K562 (cell line): ENCODE data around the gene GFM1. TPM values are rescaled to one million over a fixed set of nuclear protein-coding genes. Genes with fewer than 3 reads are reported as not detected.

ENCODE experiments used
- ATAC-seq: fragments of 200-7000 bp; cut with Tn5 transposase; 3 replicates; pipeline ENCODE4 v1.9.1; 2020; ENCODE audit warnings: moderate library complexity
- BruUV-seq: library from RNA; stranded (reverse); fragments of 400-500 nt; replicated peaks from 2 replicates; lab custom pipeline; 2021; lab: Mats Ljungman, UMichigan
- CTCF ChIA-PET: fragments of 300-600 bp; formaldehyde crosslinking; extraction: SDS; loops from one replicate; lab custom pipeline; 2021; ENCODE audit warnings: low intra/inter-chr PET ratio; lab: Yijun Ruan, JAX
- POLR2A ChIA-PET: fragments of 300-600, 350-650 bp; sonication (Branson Sonifier 250); formaldehyde crosslinking; extraction: SDS; loops from one replicate; lab custom pipeline; 2021; ENCODE audit warnings: antibody characterized with exemption, inconsistent platforms; lab: Yijun Ruan, JAX
- DNase-seq, 4 experiments: peaks; one replicate each; pipeline versions ENCODE4 v3.0.0 to v3.0.0-alpha.2; 2011 to 2018; ENCODE audit warnings: low spot score in 3 of 4, mixed read lengths in 3 of 4; ENCODE audit errors: extremely low read depth in 1 of 4
- FAIRE-seq: peaks from 2 replicates; lab custom pipeline; 2011; peaks lifted over from hg19 to GRCh38; lab: Jason Lieb, UNC
- H2AFZ ChIP-seq: 2 replicates; pipeline ENCODE4 v1.6.0; 2011; ENCODE audit warnings: low read depth, low read length, control low read depth, inconsistent platforms
- H3K27ac ChIP-seq: fragments of 200-600 bp; 3 replicates; pipeline ENCODE4 v1.8.0; 2011; ENCODE audit warnings: low read depth, mild to moderate bottlenecking, control low read depth, inconsistent platforms, low read length, moderate library complexity, mixed read lengths; ENCODE audit errors: extremely low read depth
- H3K27me3 ChIP-seq, 2 experiments: fragments of 300-600 bp in 1 of 2; 2 replicates in 1 of 2; 3 replicates in 1 of 2; pipeline versions ENCODE4 v1.6.0 to v1.8.0; 2011; ENCODE audit warnings: inconsistent platforms in 2 of 2, low read length in 2 of 2, mild to moderate bottlenecking in 1 of 2, mixed read lengths in 1 of 2, moderate library complexity in 1 of 2; ENCODE audit not compliant: control insufficient read depth in 2 of 2, insufficient read depth in 2 of 2
- H3K36me3 ChIP-seq: fragments of 300-600 bp; 3 replicates; pipeline ENCODE4 v1.8.0; 2011; ENCODE audit warnings: mild to moderate bottlenecking, low read length, inconsistent platforms; ENCODE audit not compliant: control insufficient read depth, insufficient read depth
- H3K4me1 ChIP-seq, 2 experiments: fragments of 200-600 bp in 1 of 2; replicated peaks in 1 of 2; 2 replicates in 1 of 2; 3 replicates in 1 of 2; pipeline versions ENCODE4 v1.5.1 to v1.8.0; 2011; ENCODE audit warnings: inconsistent platforms in 2 of 2, low read length in 2 of 2, mild to moderate bottlenecking in 1 of 2, mixed read lengths in 1 of 2, moderate library complexity in 1 of 2; ENCODE audit not compliant: control insufficient read depth in 2 of 2, insufficient read depth in 2 of 2
- H3K4me2 ChIP-seq: 2 replicates; pipeline ENCODE4 v1.6.1; 2011; ENCODE audit warnings: low read length, control low read depth, inconsistent platforms, mixed read lengths; ENCODE audit not compliant: insufficient read depth
- H3K4me3 ChIP-seq: fragments of 200-600 bp; sonication (generic), shearing (Covaris generic); 2 replicates; pipeline ENCODE4 v1.5.1; 2016; ENCODE audit warnings: control low read depth, inconsistent platforms
- H3K79me2 ChIP-seq: fragments of 200-600 bp; 3 replicates; pipeline ENCODE4 v1.8.0; 2011; ENCODE audit warnings: low read length, inconsistent platforms; ENCODE audit not compliant: control insufficient read depth, insufficient read depth
- H3K9ac ChIP-seq, 2 experiments: 2 replicates each; pipeline versions ENCODE4 v1.6.0 to v1.6.1; 2011; ENCODE audit warnings: low read depth in 2 of 2, low read length in 2 of 2, control low read depth in 1 of 2, inconsistent platforms in 1 of 2, mild to moderate bottlenecking in 1 of 2, mixed read lengths in 1 of 2; ENCODE audit not compliant: insufficient read depth in 1 of 2
- H3K9me1 ChIP-seq: one replicate; pipeline ENCODE4 v1.6.0; 2011; ENCODE audit warnings: inconsistent platforms, mild to moderate bottlenecking, low read length, moderate library complexity; ENCODE audit not compliant: control insufficient read depth, insufficient read depth
- H3K9me3 ChIP-seq: replicated peaks from 2 replicates; pipeline ENCODE4 v1.5.1; 2011; ENCODE audit warnings: low read depth, low read length, inconsistent platforms; ENCODE audit not compliant: control insufficient read depth, insufficient read depth
- H4K20me1 ChIP-seq: replicated peaks from 2 replicates; pipeline ENCODE4 v1.6.1; 2011; ENCODE audit warnings: low read length, inconsistent platforms, mixed read lengths; ENCODE audit not compliant: control insufficient read depth, insufficient read depth
- ARID3B ChIP-seq: fragments of 250-450 bp; sonication (Bioruptor Pico); IDR thresholded peaks from 2 replicates; pipeline ENCODE4 v1.4.0; 2020; ENCODE audit warnings: borderline replicate concordance
- BACH1 ChIP-seq: fragments of 200-800 bp; sonication (Bioruptor generic); IDR thresholded peaks from 2 replicates; pipeline ENCODE4 v1.6.1; 2016; ENCODE audit warnings: missing genetic modification characterization, missing compliant biosample characterization
- CAMTA2 ChIP-seq: fragments of 250-450 bp; sonication (Bioruptor Pico); conservative IDR thresholded peaks from 2 replicates; pipeline ENCODE4 v1.5.1; 2022
- DACH1 ChIP-seq: fragments of 450-650 bp; IDR thresholded peaks from 2 replicates; pipeline ENCODE4 v1.6.1; 2018; ENCODE audit not compliant: partially characterized antibody
- GABPA ChIP-seq: fragments of 200-800 bp; sonication (Bioruptor generic); conservative IDR thresholded peaks from 2 replicates; pipeline ENCODE4 v1.6.1; 2016; ENCODE audit warnings: low read depth, missing genetic modification characterization, missing compliant biosample characterization
- NFE2 ChIP-seq: IDR thresholded peaks from 2 replicates; pipeline ENCODE4 v1.6.1; 2014; ENCODE audit warnings: antibody characterized with exemption, low read depth
- PYGO2 ChIP-seq: fragments of 450-650 bp; IDR thresholded peaks from 2 replicates; pipeline ENCODE4 v1.6.1; 2016; ENCODE audit warnings: mild to moderate bottlenecking, missing genetic modification characterization, moderate library complexity, missing compliant biosample characterization
- SNAPC5 ChIP-seq: fragments of 250-450 bp; sonication (Bioruptor Pico); IDR thresholded peaks from 2 replicates; pipeline ENCODE4 v1.8.0; 2021; ENCODE audit warnings: moderate library complexity, mild to moderate bottlenecking, inconsistent platforms
- SNIP1 ChIP-seq: fragments of 450-650 bp; IDR thresholded peaks from 2 replicates; pipeline ENCODE4 v1.7.1; 2017; ENCODE audit warnings: low read depth, mild to moderate bottlenecking
- STAT5B ChIP-seq: fragments of 250-450 bp; sonication (Bioruptor Pico); IDR thresholded peaks from 2 replicates; pipeline ENCODE4 v1.8.0; 2021; ENCODE audit warnings: mild to moderate bottlenecking, inconsistent platforms
- ZBTB49 ChIP-seq: sonication (generic); formaldehyde crosslinking; IDR thresholded peaks from 2 replicates; pipeline ENCODE4 v1.8.0; 2022; ENCODE audit warnings: missing genetic modification reagents, mild to moderate bottlenecking, borderline replicate concordance
- ZNF134 ChIP-seq: fragments of 250-450 bp; sonication (Bioruptor Pico); conservative IDR thresholded peaks from 2 replicates; pipeline ENCODE4 v1.4.0; 2020
- ZNF277 ChIP-seq: fragments of 250-450 bp; sonication (Bioruptor Pico); IDR thresholded peaks from 2 replicates; pipeline ENCODE4 v1.8.0; 2022; ENCODE audit warnings: inconsistent platforms, mild to moderate bottlenecking, moderate library complexity, borderline replicate concordance
- ZNF280B ChIP-seq: fragments of 250-450 bp; sonication (Bioruptor Pico); IDR thresholded peaks from 2 replicates; pipeline ENCODE4 v1.5.1; 2021; ENCODE audit warnings: mild to moderate bottlenecking
- WGBS: fragments of 100-300 bp; shearing (Covaris generic); methylation state at CpG from one replicate; pipeline ENCODE4 v1.1.6; 2016; ENCODE audit warnings: low coverage, mixed read lengths; ENCODE audit not compliant: insufficient coverage; ENCODE audit errors: missing lambda C conversion rate; 5-methylcytosine and 5-hydroxymethylcytosine counted together
- in situ Hi-C: fragments of 300-500 bp; cut with MboI; formaldehyde crosslinking; loops from 4 replicates; pipeline ENCODE4 v1.15.0; 2018; ENCODE audit warnings: inconsistent platforms, mixed read lengths
- intact Hi-C: fragments of 100-400 bp; cut with micrococcal nuclease; formaldehyde crosslinking; loops from 2 replicates; pipeline ENCODE4 v1.14.2; 2022
- polyA plus RNA-seq, 8 experiments: library from polyadenylated mRNA; depleted of rRNA in 4 of 8; stranded (reverse) in 5 of 8; unstranded in 3 of 8; fragments of >200 nt; fragmentation: Nextera tagmentation in 2 of 8; fragmentation: Illumina TruSeq in 1 of 8; extraction: Ambion mirVana in 2 of 8; extraction: Trizol in 1 of 8; gene quantifications; 2 replicates each; pipeline versions ENCODE4 v1.2.1 to v1.2.3, GENCODE V29; 2011 to 2014; ENCODE audit warnings: inconsistent platforms in 1 of 8, missing spikeins in 1 of 8
- total RNA-seq, 7 experiments: library from RNA; depleted of rRNA in 6 of 7; stranded (reverse); fragments of >200 nt in 6 of 7; fragmentation: Illumina TruSeq in 2 of 7; extraction: Trizol in 2 of 7; gene quantifications; 2 replicates each; pipeline versions ENCODE4 v1.2.1 to v1.2.3, GENCODE V29; 2011 to 2021; ENCODE audit warnings: low replicate concordance in 1 of 7

Gene GFM1
- total and polyA plus RNA-seq, 9 of the 15 experiments (the other 6 are each of a cell fraction or from before 2014, with no cell fraction given) = 38.9 to 86.7 (median 64.8) TPM

- no peaks in the 10 kb centered on the region for H3K27me3 ChIP-seq
- no peak overlapping the region for H3K4me3 ChIP-seq
- no peak overlapping the region for H3K27ac ChIP-seq
- no peaks in the 10 kb centered on the region for H3K9me3 ChIP-seq
- CTCF ChIA-PET = interaction anchor here (0.6 to 2.8 kb wide), 5 partner anchors 68 to 388 kb away, joined by 3 to 31 read pairs (median 3); no protein-coding TSS in a partner anchor
- DNase-seq = peak; percentile 58 to 70 (median 60)
- FAIRE-seq = peak; percentile 94
- intact Hi-C loops (loop anchor here (1.0 kb wide), 2 partner anchors 68 to 132 kb away; no protein-coding TSS in a partner anchor), in situ Hi-C loops (loop anchor here (5.0 kb wide), 1 partner anchor 133 kb away; no protein-coding TSS in a partner anchor)
- POLR2A ChIA-PET = interaction anchor here (1.0 to 1.4 kb wide), 6 partner anchors 14 to 132 kb away, joined by 4 to 8 read pairs (median 4); no protein-coding TSS in a partner anchor
- H3K4me2 ChIP-seq = no peak overlapping the region
- H3K9me1 ChIP-seq = no peaks in the 10 kb centered on the region
- H3K9ac ChIP-seq = no peak overlapping the region
- peaks cover 90% of the 10 kb centered on the region for H3K36me3 ChIP-seq
- ATAC-seq = peak; percentile 91
- no peaks in the 10 kb centered on the region for H3K4me1 ChIP-seq
- WGBS = 38% methylated on average over 7 of the region's 7 CpGs
- 0 out of 3 replicates have a peak, but pooled peaks cover under 1% of the 10 kb centered on the region for H3K79me2 ChIP-seq
- H2AFZ ChIP-seq = no peak overlapping the region
- no peaks in the 10 kb centered on the region for H4K20me1 ChIP-seq
- BruUV-seq = no TSS peak
- TF ChIP-seq SNIP1 (0 out of 2 replicates have a peak, but pooled peaks have one; percentile 5), ZNF277 (CRISPR knock-in tag) (no peak), ARID3B (CRISPR knock-in tag) (no peak), ZNF134 (CRISPR knock-in tag) (no peak), NFE2 (peak; percentile 10; the same call in 1 of the 2 replicates), DACH1 (peak; percentile 42), STAT5B (no peak), SNAPC5 (no peak), CAMTA2 (CRISPR knock-in tag) (no peak), PYGO2 (no peak), BACH1 (tag) (no peak), GABPA (no peak), ZBTB49 (CRISPR knock-in tag) (no peak), ZNF280B (CRISPR knock-in tag) (no peak)
Measured at GRCh38 chr3:158659454-158660237, 15.3 kb downstream of the GFM1 start.
